ENCODE measurements around the gene CATSPER1. TPM values are rescaled to one million over a fixed set of nuclear protein-coding genes. Genes with fewer than 3 reads are reported as not detected.

Gene CATSPER1
- total RNA-seq, 1 donor from 2014 or later = 0.54 TPM

- no peaks in the 10 kb centered on the region for H3K27me3 Mint-ChIP-seq (ENCODE audit: unreplicated experiment)
- peaks cover 13% of the 10 kb centered on the region for H3K4me1 Mint-ChIP-seq (ENCODE audit: unreplicated experiment)
- no peak for DNase-seq (ENCODE audit: extremely low spot score, unreplicated experiment)
- no peak for TF ChIP-seq CTCF (IDR thresholded peaks at IDR 0.05)
- no peaks in the 10 kb centered on the region for H3K9me3 Mint-ChIP-seq (ENCODE audit: unreplicated experiment)
- no peaks in the 10 kb centered on the region for H3K36me3 Mint-ChIP-seq (ENCODE audit: unreplicated experiment)
- H3K27ac Mint-ChIP-seq (ENCODE audit: unreplicated experiment) = no peak overlapping the region
- H3K4me3 Mint-ChIP-seq (ENCODE audit: unreplicated experiment) = no peak overlapping the region
These were observed 17.0 kb upstream of the CATSPER1 start for GRCh38 chr11:66042996-66043906.

GRCh38 chr11:66042227-66042995 is 16.1 kb upstream of the CATSPER1 start:
- Mint-ChIP-seq H3K27me3 (ENCODE audit: unreplicated experiment) (no peaks in the 10 kb centered on the region), H3K4me3 (ENCODE audit: unreplicated experiment) (no peak overlapping the region), H3K36me3 (ENCODE audit: unreplicated experiment) (no peaks in the 10 kb centered on the region), H3K27ac (ENCODE audit: unreplicated experiment) (no peak overlapping the region), H3K4me1 (ENCODE audit: unreplicated experiment) (peaks cover 6% of the 10 kb centered on the region), H3K9me3 (ENCODE audit: unreplicated experiment) (no peaks in the 10 kb centered on the region)
- no peak for DNase-seq (ENCODE audit: extremely low spot score, unreplicated experiment)
- TF ChIP-seq CTCF (IDR thresholded peaks at IDR 0.05) = no peak

GRCh38 chr11:66039765-66040164 is 13.5 kb upstream of the CATSPER1 start:
- no peak overlapping the region for H3K27ac Mint-ChIP-seq (ENCODE audit: unreplicated experiment)
- H3K9me3 Mint-ChIP-seq (ENCODE audit: unreplicated experiment) = no peaks in the 10 kb centered on the region
- H3K4me1 Mint-ChIP-seq (ENCODE audit: unreplicated experiment) = no peaks in the 10 kb centered on the region
- H3K27me3 Mint-ChIP-seq (ENCODE audit: unreplicated experiment) = peaks cover 2% of the 10 kb centered on the region
- H3K4me3 Mint-ChIP-seq (ENCODE audit: unreplicated experiment) = no peak overlapping the region
- no peak for TF ChIP-seq CTCF (IDR thresholded peaks at IDR 0.05)
- no peaks in the 10 kb centered on the region for H3K36me3 Mint-ChIP-seq (ENCODE audit: unreplicated experiment)
- no peak for DNase-seq (ENCODE audit: extremely low spot score, unreplicated experiment)

GRCh38 chr11:66037327-66037726 is 11.0 kb upstream of the CATSPER1 start:
- no peaks in the 10 kb centered on the region for H3K9me3 Mint-ChIP-seq (ENCODE audit: unreplicated experiment)
- no peak overlapping the region for H3K4me3 Mint-ChIP-seq (ENCODE audit: unreplicated experiment)
- H3K4me1 Mint-ChIP-seq (ENCODE audit: unreplicated experiment) = no peaks in the 10 kb centered on the region
- peaks cover 3% of the 10 kb centered on the region for H3K27me3 Mint-ChIP-seq (ENCODE audit: unreplicated experiment)
- no peak for DNase-seq (ENCODE audit: extremely low spot score, unreplicated experiment)
- no peaks in the 10 kb centered on the region for H3K36me3 Mint-ChIP-seq (ENCODE audit: unreplicated experiment)
- no peak for TF ChIP-seq CTCF (IDR thresholded peaks at IDR 0.05)
- no peak overlapping the region for H3K27ac Mint-ChIP-seq (ENCODE audit: unreplicated experiment)

GRCh38 chr11:66036334-66036710 is 10.0 kb upstream of the CATSPER1 start:
- H3K9me3 Mint-ChIP-seq (ENCODE audit: unreplicated experiment) = no peaks in the 10 kb centered on the region
- no peak for TF ChIP-seq CTCF (IDR thresholded peaks at IDR 0.05)
- no peak overlapping the region for H3K27ac Mint-ChIP-seq (ENCODE audit: unreplicated experiment)
- no peak for DNase-seq (ENCODE audit: extremely low spot score, unreplicated experiment)
- H3K4me3 Mint-ChIP-seq (ENCODE audit: unreplicated experiment) = no peak overlapping the region
- H3K27me3 Mint-ChIP-seq (ENCODE audit: unreplicated experiment) = peaks cover 3% of the 10 kb centered on the region
- H3K4me1 Mint-ChIP-seq (ENCODE audit: unreplicated experiment) = no peaks in the 10 kb centered on the region
- H3K36me3 Mint-ChIP-seq (ENCODE audit: unreplicated experiment) = no peaks in the 10 kb centered on the region
